ENCODE measurements around the gene ANO6.
"Not testable (repeated sequence)": the region's sequence is repeated elsewhere in the genome, so short reads cannot be mapped to it uniquely, and the experiment has no call there.

Gene ANO6

GRCh38 chr12:45215419-45216229, at the start of gene ANO6:
TSS of gene ANO6 (plus strand) at chr12:45216095. CDS start at chr12:45216322, 227 bp downstream.
- DNase-seq, result peak; percentile 66 to 74

GRCh38 chr12:45168976-45169375, 46.9 kb upstream of the ANO6 start:
- no peak for DNase-seq

GRCh38 chr12:45170456-45171042, 45.3 kb upstream of the ANO6 start:
- DNase-seq, result peak; percentile 13 to 40

GRCh38 chr12:45173293-45173692, 42.6 kb upstream of the ANO6 start:
- not testable (repeated sequence) for DNase-seq

- DNase-seq, result no peak
These were observed 41.3 kb upstream of the ANO6 start for GRCh38 chr12:45174595-45174994.

GRCh38 chr12:45178771-45179170, 37.1 kb upstream of the ANO6 start:
- DNase-seq, result no peak

GRCh38 chr12:45182511-45182910, 33.4 kb upstream of the ANO6 start:
- DNase-seq, result no peak

- DNase-seq, result peak in 1 of 2 donors; percentile 12
These were observed 32.6 kb upstream of the ANO6 start for GRCh38 chr12:45183246-45183645.

GRCh38 chr12:45184147-45184963, 31.5 kb upstream of the ANO6 start:
- no peak for DNase-seq

- DNase-seq, result no peak
These were observed 29.1 kb upstream of the ANO6 start for GRCh38 chr12:45186762-45187161.

GRCh38 chr12:45189766-45190403, 26.0 kb upstream of the ANO6 start:
- no peak for DNase-seq

GRCh38 chr12:45191239-45191638, 24.7 kb upstream of the ANO6 start:
- DNase-seq, result no peak

- DNase-seq, result no peak
These were observed 23.2 kb upstream of the ANO6 start for GRCh38 chr12:45192707-45193106.

- DNase-seq, result no peak
These were observed 15.3 kb upstream of the ANO6 start for GRCh38 chr12:45200491-45201043.

GRCh38 chr12:45203767-45204166, 12.1 kb upstream of the ANO6 start:
- DNase-seq, result no peak

GRCh38 chr12:45204757-45205156, 11.1 kb upstream of the ANO6 start:
- DNase-seq, result no peak

GRCh38 chr12:45205165-45205825, 10.6 kb upstream of the ANO6 start:
- no peak for DNase-seq

GRCh38 chr12:45208604-45209487, 7.0 kb upstream of the ANO6 start:
- no peak for DNase-seq

- DNase-seq, result no peak
These were observed 6.1 kb upstream of the ANO6 start for GRCh38 chr12:45209784-45210183.

GRCh38 chr12:45212064-45212463, 3.8 kb upstream of the ANO6 start:
- no peak for DNase-seq

GRCh38 chr12:45213107-45213506, 2.8 kb upstream of the ANO6 start:
- DNase-seq, result no peak
